Neural cell (in vitro differentiated cells): ENCODE measurements around the gene ACP2. TPM values are rescaled to one million over a fixed set of nuclear protein-coding genes. Genes with fewer than 3 reads are reported as not detected.

ENCODE experiments used
- H2AFZ ChIP-seq: fragments of 200-600, 300-800 bp; sonication (generic), shearing (Covaris generic); 2 replicates; pipeline ENCODE4 v1.6.0; 2014; ENCODE audit warnings: low read depth, mild to moderate bottlenecking, antibody characterized with exemption, low read length, moderate library complexity
- H3F3A ChIP-seq: fragments of 200-600 bp; shearing (Covaris generic); 2 replicates; pipeline ENCODE4 v1.6.1; 2016; ENCODE audit warnings: mild to moderate bottlenecking, moderate library complexity, mixed read lengths, antibody characterized with exemption, low read length; ENCODE audit not compliant: insufficient read depth, poor library complexity, severe bottlenecking
- H3K27ac ChIP-seq: fragments of 200-600, 300-800 bp; sonication (generic), shearing (Covaris generic); 2 replicates; pipeline ENCODE4 v1.5.1; 2014; ENCODE audit warnings: mild to moderate bottlenecking, low read length, moderate library complexity
- H3K27me3 ChIP-seq: fragments of 300-800, 200-600 bp; sonication (generic), shearing (Covaris generic); 2 replicates; pipeline ENCODE4 v1.6.0; 2014; ENCODE audit warnings: mild to moderate bottlenecking, low read depth, low read length, moderate library complexity; ENCODE audit not compliant: insufficient read depth
- H3K36me3 ChIP-seq: fragments of 300-800, 200-600 bp; sonication (generic), shearing (Covaris generic); 2 replicates; pipeline ENCODE4 v1.5.1; 2014; ENCODE audit warnings: mild to moderate bottlenecking, antibody characterized with exemption, low read length, moderate library complexity; ENCODE audit not compliant: insufficient read depth
- H3K4me2 ChIP-seq: fragments of 300-800, 200-600 bp; sonication (generic), shearing (Covaris generic); 2 replicates; pipeline ENCODE4 v1.6.0; 2014; ENCODE audit warnings: mild to moderate bottlenecking, low read length
- H3K4me3 ChIP-seq: fragments of 300-800, 200-600 bp; sonication (generic), shearing (Covaris generic); 2 replicates; pipeline ENCODE4 v1.5.1; 2014; ENCODE audit warnings: mild to moderate bottlenecking, low read length, moderate library complexity
- H3K79me2 ChIP-seq: fragments of 200-600 bp; shearing (Covaris generic); replicated peaks from 2 replicates; pipeline ENCODE4 v1.6.0; 2014; ENCODE audit warnings: mild to moderate bottlenecking, low read length, moderate library complexity; ENCODE audit not compliant: insufficient read depth
- H3K9ac ChIP-seq: fragments of 300-800, 200-600 bp; sonication (generic), shearing (Covaris generic); 2 replicates; pipeline ENCODE4 v1.6.1; 2016; ENCODE audit warnings: mild to moderate bottlenecking, low read length, mixed read lengths
- H3K9me2 ChIP-seq: fragments of 200-600 bp; shearing (Covaris generic); 2 replicates; pipeline ENCODE4 v1.6.1; 2016; ENCODE audit warnings: mild to moderate bottlenecking, low read length, mixed read lengths; ENCODE audit not compliant: insufficient read depth
- H3K9me3 ChIP-seq: fragments of 200-600, 300-800 bp; sonication (generic), shearing (Covaris generic); 2 replicates; pipeline ENCODE4 v1.6.1; 2016; ENCODE audit warnings: mild to moderate bottlenecking, mixed run types, low read length, moderate library complexity, mixed read lengths
- H4K20me1 ChIP-seq: fragments of 200-600 bp; shearing (Covaris generic); 2 replicates; pipeline ENCODE4 v1.6.1; 2016; ENCODE audit warnings: mild to moderate bottlenecking, mixed run types; ENCODE audit not compliant: insufficient read depth
- EP300 ChIP-seq: fragments of 450-650 bp; conservative IDR thresholded peaks from 2 replicates; pipeline ENCODE4 v1.6.1; 2014; ENCODE audit warnings: antibody characterized with exemption, mild to moderate bottlenecking, moderate library complexity; ENCODE audit not compliant: poor library complexity, severe bottlenecking
- EZH2 ChIP-seq: fragments of 200-600, 300-800 bp; shearing (Covaris generic), sonication (generic); IDR thresholded peaks from 2 replicates; pipeline ENCODE4 v1.6.1; 2014; ENCODE audit warnings: antibody characterized with exemption, low read length, borderline replicate concordance, mild to moderate bottlenecking; ENCODE audit not compliant: insufficient read depth, poor library complexity, severe bottlenecking
- MXI1 ChIP-seq: fragments of 450-650 bp; conservative IDR thresholded peaks from 2 replicates; pipeline ENCODE4 v1.6.1; 2014; ENCODE audit warnings: antibody characterized with exemption, mild to moderate bottlenecking; ENCODE audit not compliant: poor library complexity, severe bottlenecking
- POLR2AphosphoS5 ChIP-seq: IDR thresholded peaks from 2 replicates; pipeline ENCODE4 v1.6.1; 2012
- RAD21 ChIP-seq: fragments of 450-650 bp; conservative IDR thresholded peaks from 2 replicates; pipeline ENCODE4 v1.6.1; 2014; ENCODE audit warnings: antibody characterized with exemption, mild to moderate bottlenecking, moderate library complexity
- SMC3 ChIP-seq: fragments of 450-650 bp; conservative IDR thresholded peaks from 2 replicates; pipeline ENCODE4 v1.6.1; 2014; ENCODE audit warnings: antibody characterized with exemption, mild to moderate bottlenecking, moderate library complexity; ENCODE audit not compliant: poor library complexity
- TAF1 ChIP-seq: IDR thresholded peaks from 2 replicates; pipeline ENCODE4 v1.6.1; 2012; ENCODE audit warnings: low read depth
- polyA plus RNA-seq: library from polyadenylated mRNA; depleted of rRNA; stranded (reverse); fragments of >200 nt; gene quantifications from 2 replicates; pipeline ENCODE4 v1.2.3, GENCODE V29; 2014
- TF ChIP-seq, protein P1 (sequence below): IDR thresholded peaks from 2 replicates; pipeline ENCODE4 v1.6.1; 2012; ENCODE audit warnings: borderline replicate concordance
- TF ChIP-seq, protein P2 (sequence below): fragments of 450-650 bp; IDR thresholded peaks from 2 replicates; pipeline ENCODE4 v1.5.1; 2014; ENCODE audit warnings: antibody characterized with exemption, mild to moderate bottlenecking, moderate library complexity; ENCODE audit not compliant: poor library complexity, severe bottlenecking

Gene ACP2
- polyA plus RNA-seq, 1 donor from 2014 or later = 48.1 TPM

DNA sequence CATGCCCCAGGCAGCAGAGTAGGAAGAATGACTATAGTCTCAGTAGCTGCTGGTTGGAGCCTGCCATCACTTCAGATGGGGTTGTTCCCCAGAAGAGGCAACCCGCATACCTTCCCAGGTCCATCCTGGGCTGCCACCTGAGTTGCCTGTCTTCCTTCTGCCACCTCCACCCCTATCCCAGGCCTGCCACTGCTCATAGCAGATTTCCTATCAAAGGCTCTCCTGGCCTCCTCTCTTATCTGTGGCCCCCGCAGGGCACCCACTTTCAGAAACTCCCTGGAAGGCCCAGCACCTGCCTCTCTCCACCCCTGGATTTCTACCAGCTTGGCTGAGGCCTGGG is 8.5 kb upstream of the ACP2 start:
- H2AFZ ChIP-seq = no peak overlapping the region
- H3K4me2 ChIP-seq = no peak overlapping the region
- H3K9me3 ChIP-seq = no peaks in the 10 kb centered on the region
- H3F3A ChIP-seq = no peaks in the 10 kb centered on the region
- H3K9me2 ChIP-seq = no peaks in the 10 kb centered on the region
- H3K79me2 ChIP-seq = no peaks in the 10 kb centered on the region
- H3K27me3 ChIP-seq = no peaks in the 10 kb centered on the region
- H4K20me1 ChIP-seq = no peaks in the 10 kb centered on the region
- no peak overlapping the region for H3K27ac ChIP-seq
- TF ChIP-seq TAF1 = no peak
- TF ChIP-seq, protein P1, sequence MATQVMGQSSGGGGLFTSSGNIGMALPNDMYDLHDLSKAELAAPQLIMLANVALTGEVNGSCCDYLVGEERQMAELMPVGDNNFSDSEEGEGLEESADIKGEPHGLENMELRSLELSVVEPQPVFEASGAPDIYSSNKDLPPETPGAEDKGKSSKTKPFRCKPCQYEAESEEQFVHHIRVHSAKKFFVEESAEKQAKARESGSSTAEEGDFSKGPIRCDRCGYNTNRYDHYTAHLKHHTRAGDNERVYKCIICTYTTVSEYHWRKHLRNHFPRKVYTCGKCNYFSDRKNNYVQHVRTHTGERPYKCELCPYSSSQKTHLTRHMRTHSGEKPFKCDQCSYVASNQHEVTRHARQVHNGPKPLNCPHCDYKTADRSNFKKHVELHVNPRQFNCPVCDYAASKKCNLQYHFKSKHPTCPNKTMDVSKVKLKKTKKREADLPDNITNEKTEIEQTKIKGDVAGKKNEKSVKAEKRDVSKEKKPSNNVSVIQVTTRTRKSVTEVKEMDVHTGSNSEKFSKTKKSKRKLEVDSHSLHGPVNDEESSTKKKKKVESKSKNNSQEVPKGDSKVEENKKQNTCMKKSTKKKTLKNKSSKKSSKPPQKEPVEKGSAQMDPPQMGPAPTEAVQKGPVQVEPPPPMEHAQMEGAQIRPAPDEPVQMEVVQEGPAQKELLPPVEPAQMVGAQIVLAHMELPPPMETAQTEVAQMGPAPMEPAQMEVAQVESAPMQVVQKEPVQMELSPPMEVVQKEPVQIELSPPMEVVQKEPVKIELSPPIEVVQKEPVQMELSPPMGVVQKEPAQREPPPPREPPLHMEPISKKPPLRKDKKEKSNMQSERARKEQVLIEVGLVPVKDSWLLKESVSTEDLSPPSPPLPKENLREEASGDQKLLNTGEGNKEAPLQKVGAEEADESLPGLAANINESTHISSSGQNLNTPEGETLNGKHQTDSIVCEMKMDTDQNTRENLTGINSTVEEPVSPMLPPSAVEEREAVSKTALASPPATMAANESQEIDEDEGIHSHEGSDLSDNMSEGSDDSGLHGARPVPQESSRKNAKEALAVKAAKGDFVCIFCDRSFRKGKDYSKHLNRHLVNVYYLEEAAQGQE = no peak
- no peak for TF ChIP-seq SMC3
- no peak for TF ChIP-seq POLR2AphosphoS5
- no peak for TF ChIP-seq MXI1
- no peak for TF ChIP-seq RAD21
- TF ChIP-seq EZH2 = no peak
- TF ChIP-seq EP300 = no peak
- TF ChIP-seq, protein P2, sequence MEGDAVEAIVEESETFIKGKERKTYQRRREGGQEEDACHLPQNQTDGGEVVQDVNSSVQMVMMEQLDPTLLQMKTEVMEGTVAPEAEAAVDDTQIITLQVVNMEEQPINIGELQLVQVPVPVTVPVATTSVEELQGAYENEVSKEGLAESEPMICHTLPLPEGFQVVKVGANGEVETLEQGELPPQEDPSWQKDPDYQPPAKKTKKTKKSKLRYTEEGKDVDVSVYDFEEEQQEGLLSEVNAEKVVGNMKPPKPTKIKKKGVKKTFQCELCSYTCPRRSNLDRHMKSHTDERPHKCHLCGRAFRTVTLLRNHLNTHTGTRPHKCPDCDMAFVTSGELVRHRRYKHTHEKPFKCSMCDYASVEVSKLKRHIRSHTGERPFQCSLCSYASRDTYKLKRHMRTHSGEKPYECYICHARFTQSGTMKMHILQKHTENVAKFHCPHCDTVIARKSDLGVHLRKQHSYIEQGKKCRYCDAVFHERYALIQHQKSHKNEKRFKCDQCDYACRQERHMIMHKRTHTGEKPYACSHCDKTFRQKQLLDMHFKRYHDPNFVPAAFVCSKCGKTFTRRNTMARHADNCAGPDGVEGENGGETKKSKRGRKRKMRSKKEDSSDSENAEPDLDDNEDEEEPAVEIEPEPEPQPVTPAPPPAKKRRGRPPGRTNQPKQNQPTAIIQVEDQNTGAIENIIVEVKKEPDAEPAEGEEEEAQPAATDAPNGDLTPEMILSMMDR = no peak
- H3K4me3 ChIP-seq = no peak overlapping the region
- no peaks in the 10 kb centered on the region for H3K36me3 ChIP-seq
- no peak overlapping the region for H3K9ac ChIP-seq

DNA sequence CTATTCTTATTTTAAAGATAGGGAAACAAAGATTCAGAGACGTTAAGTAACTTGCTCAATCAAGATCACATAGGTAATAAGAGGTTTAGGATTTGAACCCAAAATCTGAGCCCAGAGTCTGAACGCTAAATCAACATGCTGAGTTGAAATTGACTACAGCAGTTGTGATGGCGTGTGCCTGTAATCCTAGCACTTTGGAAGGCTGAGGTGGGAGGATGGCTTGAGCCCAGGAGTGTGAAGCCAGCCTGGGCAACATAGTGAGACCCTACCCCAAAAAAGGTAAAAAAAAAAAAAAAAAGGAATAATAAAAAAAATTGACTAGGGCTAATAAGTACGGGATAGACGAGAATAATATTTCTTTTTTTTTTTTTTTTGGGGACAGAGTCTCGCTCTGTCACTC is 7.8 kb upstream of the ACP2 start:
- H3K27me3 ChIP-seq = no peaks in the 10 kb centered on the region
- no peak overlapping the region for H3K9ac ChIP-seq
- no peak overlapping the region for H3K27ac ChIP-seq
- H3K4me3 ChIP-seq = no peak overlapping the region
- no peaks in the 10 kb centered on the region for H3K9me2 ChIP-seq
- H3K9me3 ChIP-seq = no peaks in the 10 kb centered on the region
- no peak overlapping the region for H3K4me2 ChIP-seq
- TF ChIP-seq, protein P1 = no peak
- TF ChIP-seq SMC3 = no peak
- H2AFZ ChIP-seq = no peak overlapping the region
- no peaks in the 10 kb centered on the region for H3F3A ChIP-seq
- no peaks in the 10 kb centered on the region for H3K36me3 ChIP-seq
- H4K20me1 ChIP-seq = no peaks in the 10 kb centered on the region
- H3K79me2 ChIP-seq = no peaks in the 10 kb centered on the region
